PC-3 (cell line): ENCODE data around the gene FBXO15. TPM values are rescaled to one million over a fixed set of nuclear protein-coding genes. Genes with fewer than 3 reads are reported as not detected.

Experiments
- ATAC-seq: fragments of 200-7000 bp; cut with Tn5 transposase; 2 replicates; pipeline ENCODE4 v1.9.1; 2020; ENCODE audit warnings: mild to moderate bottlenecking, moderate library complexity
- BruUV-seq: library from RNA; stranded (reverse); fragments of 400-500 nt; replicated peaks from 2 replicates; lab custom pipeline; 2021; lab: Mats Ljungman, UMichigan
- CTCF ChIA-PET: fragments of 300-600 bp; sonication (Branson Sonifier 250); formaldehyde crosslinking; loops from one replicate; lab custom pipeline; 2022; ENCODE audit warnings: antibody characterized with exemption; lab: Charles Lee
- POLR2A ChIA-PET: fragments of 300-600 bp; sonication (Branson Sonifier 250); formaldehyde crosslinking; loops from one replicate; lab custom pipeline; 2022; ENCODE audit warnings: antibody characterized with exemption; ENCODE audit not compliant: unreplicated experiment; lab: Charles Lee
- DNase-seq: peaks from one replicate; pipeline ENCODE4 v3.0.0-alpha.2; 2015
- H2AFZ ChIP-seq: fragments of 300-600 bp; sonication (generic); 2 replicates; pipeline ENCODE4 v1.6.0; 2016; ENCODE audit warnings: antibody characterized with exemption, low read length
- H3F3A ChIP-seq: fragments of 300-600 bp; sonication (generic); one replicate; pipeline ENCODE4 v1.6.0; 2017; ENCODE audit warnings: antibody characterized with exemption, low read length, control low read depth, mild to moderate bottlenecking; ENCODE audit not compliant: unreplicated experiment
- H3K27ac ChIP-seq: fragments of 300-600 bp; sonication (generic); 2 replicates; pipeline ENCODE4 v1.5.1; 2016; ENCODE audit warnings: mild to moderate bottlenecking, low read length
- H3K27me3 ChIP-seq: fragments of 300-600 bp; sonication (generic); 2 replicates; pipeline ENCODE4 v1.6.1; 2016; ENCODE audit warnings: low read length, mixed read lengths
- H3K36me3 ChIP-seq: fragments of 300-600 bp; sonication (generic); 2 replicates; pipeline ENCODE4 v1.6.1; 2016; ENCODE audit warnings: low read depth, mixed run types, low read length, mixed read lengths
- H3K4me1 ChIP-seq: fragments of 300-600 bp; sonication (generic); 2 replicates; pipeline ENCODE4 v1.5.1; 2016; ENCODE audit warnings: low read length; ENCODE audit not compliant: insufficient read depth
- H3K4me2 ChIP-seq: fragments of 300-600 bp; sonication (generic); 2 replicates; pipeline ENCODE4 v1.6.0; 2016; ENCODE audit warnings: low read length
- H3K4me3 ChIP-seq: fragments of 300-600 bp; sonication (generic); 2 replicates; pipeline ENCODE4 v1.5.1; 2016; ENCODE audit warnings: mild to moderate bottlenecking, low read length, mixed read lengths
- H3K79me2 ChIP-seq: fragments of 300-600 bp; sonication (generic); 2 replicates; pipeline ENCODE4 v1.6.1; 2017; ENCODE audit warnings: low read length, mixed read lengths
- H3K9ac ChIP-seq: fragments of 300-600 bp; sonication (generic); 2 replicates; pipeline ENCODE4 v1.6.0; 2016; ENCODE audit warnings: mild to moderate bottlenecking, low read length
- H3K9me2 ChIP-seq: fragments of 300-600 bp; sonication (generic); replicated peaks from 2 replicates; pipeline ENCODE4 v1.6.1; 2016; ENCODE audit warnings: mixed run types, low read length, mixed read lengths
- H3K9me3 ChIP-seq: fragments of 300-600 bp; sonication (generic); 2 replicates; pipeline ENCODE4 v1.6.1; 2016; ENCODE audit warnings: low read length, mixed read lengths
- H4K20me1 ChIP-seq: fragments of 300-600 bp; sonication (generic); 2 replicates; pipeline ENCODE4 v1.6.1; 2016; ENCODE audit warnings: low read length, mixed read lengths
- EZH2 ChIP-seq: fragments of 300-600 bp; sonication (generic); IDR thresholded peaks from one replicate; pipeline ENCODE4 v1.6.1; 2017; ENCODE audit warnings: antibody characterized with exemption, mild to moderate bottlenecking, low read length; ENCODE audit not compliant: unreplicated experiment
- EZH2phosphoT487 ChIP-seq: fragments of 300-600 bp; sonication (generic); IDR thresholded peaks from 2 replicates; pipeline ENCODE4 v1.6.1; 2018; ENCODE audit warnings: mild to moderate bottlenecking, antibody characterized with exemption, low read length, borderline replicate concordance
- intact Hi-C: fragments of 100-400 bp; cut with micrococcal nuclease; formaldehyde crosslinking; loops from 2 replicates; pipeline ENCODE4 v1.9.0; 2023
- total RNA-seq: library from RNA; depleted of rRNA; stranded (reverse); fragments of >200 nt; gene quantifications from 2 replicates; pipeline ENCODE4 v1.2.3, GENCODE V29; 2014
- TF ChIP-seq, protein P1 (sequence below): fragments of 300-600 bp; sonication (generic); conservative IDR thresholded peaks from 2 replicates; pipeline ENCODE4 v1.5.1; 2017; ENCODE audit warnings: antibody characterized with exemption, low read depth, mild to moderate bottlenecking, low read length

Gene FBXO15
- total RNA-seq, 1 experiment from 2014 or later = 0.87 TPM

DNA sequence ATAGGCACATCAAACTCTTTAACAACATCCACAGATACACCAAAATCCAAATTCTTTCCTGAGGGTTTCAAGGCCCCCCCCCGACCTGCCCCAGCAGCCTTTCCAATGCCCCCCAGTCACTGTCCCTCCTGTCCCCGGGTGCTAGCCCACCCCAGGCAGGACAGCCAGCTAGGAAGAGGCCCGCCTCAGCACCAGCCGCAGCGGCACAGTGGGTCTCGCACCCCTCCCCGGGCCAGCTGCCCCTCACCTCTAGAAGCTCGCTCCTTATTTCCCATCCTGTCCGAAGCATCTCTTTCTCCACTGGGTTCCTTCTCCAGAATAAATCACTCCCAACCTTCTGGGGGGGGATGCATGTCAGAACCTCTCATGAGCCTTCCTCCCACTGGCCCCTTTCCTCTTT is 69.4 kb downstream of the FBXO15 start:
- intact Hi-C loops = no loop called here
- H3K27ac ChIP-seq = no peak overlapping the region
- no peaks in the 10 kb centered on the region for H3K36me3 ChIP-seq
- no peak overlapping the region for H2AFZ ChIP-seq
- ATAC-seq (no peak), DNase-seq (no peak)
- ChIA-PET CTCF (no interaction called here), POLR2A (no interaction called here)
- no peaks in the 10 kb centered on the region for H4K20me1 ChIP-seq
- no peaks in the 10 kb centered on the region for H3F3A ChIP-seq
- H3K9me3 ChIP-seq = no peaks in the 10 kb centered on the region
- H3K4me3 ChIP-seq = no peak overlapping the region
- TF ChIP-seq EZH2phosphoT487 (no peak), EZH2 (no peak)
- TF ChIP-seq, protein P1, sequence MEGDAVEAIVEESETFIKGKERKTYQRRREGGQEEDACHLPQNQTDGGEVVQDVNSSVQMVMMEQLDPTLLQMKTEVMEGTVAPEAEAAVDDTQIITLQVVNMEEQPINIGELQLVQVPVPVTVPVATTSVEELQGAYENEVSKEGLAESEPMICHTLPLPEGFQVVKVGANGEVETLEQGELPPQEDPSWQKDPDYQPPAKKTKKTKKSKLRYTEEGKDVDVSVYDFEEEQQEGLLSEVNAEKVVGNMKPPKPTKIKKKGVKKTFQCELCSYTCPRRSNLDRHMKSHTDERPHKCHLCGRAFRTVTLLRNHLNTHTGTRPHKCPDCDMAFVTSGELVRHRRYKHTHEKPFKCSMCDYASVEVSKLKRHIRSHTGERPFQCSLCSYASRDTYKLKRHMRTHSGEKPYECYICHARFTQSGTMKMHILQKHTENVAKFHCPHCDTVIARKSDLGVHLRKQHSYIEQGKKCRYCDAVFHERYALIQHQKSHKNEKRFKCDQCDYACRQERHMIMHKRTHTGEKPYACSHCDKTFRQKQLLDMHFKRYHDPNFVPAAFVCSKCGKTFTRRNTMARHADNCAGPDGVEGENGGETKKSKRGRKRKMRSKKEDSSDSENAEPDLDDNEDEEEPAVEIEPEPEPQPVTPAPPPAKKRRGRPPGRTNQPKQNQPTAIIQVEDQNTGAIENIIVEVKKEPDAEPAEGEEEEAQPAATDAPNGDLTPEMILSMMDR = no peak
- peaks cover 18% of the 10 kb centered on the region; the same call in 1 of the 2 replicates for H3K27me3 ChIP-seq
- no peak overlapping the region for H3K9ac ChIP-seq
- BruUV-seq = no TSS peak
- no peaks in the 10 kb centered on the region for H3K9me2 ChIP-seq
- no peak overlapping the region for H3K4me2 ChIP-seq
- H3K4me1 ChIP-seq = no peaks in the 10 kb centered on the region
- no peaks in the 10 kb centered on the region for H3K79me2 ChIP-seq

DNA sequence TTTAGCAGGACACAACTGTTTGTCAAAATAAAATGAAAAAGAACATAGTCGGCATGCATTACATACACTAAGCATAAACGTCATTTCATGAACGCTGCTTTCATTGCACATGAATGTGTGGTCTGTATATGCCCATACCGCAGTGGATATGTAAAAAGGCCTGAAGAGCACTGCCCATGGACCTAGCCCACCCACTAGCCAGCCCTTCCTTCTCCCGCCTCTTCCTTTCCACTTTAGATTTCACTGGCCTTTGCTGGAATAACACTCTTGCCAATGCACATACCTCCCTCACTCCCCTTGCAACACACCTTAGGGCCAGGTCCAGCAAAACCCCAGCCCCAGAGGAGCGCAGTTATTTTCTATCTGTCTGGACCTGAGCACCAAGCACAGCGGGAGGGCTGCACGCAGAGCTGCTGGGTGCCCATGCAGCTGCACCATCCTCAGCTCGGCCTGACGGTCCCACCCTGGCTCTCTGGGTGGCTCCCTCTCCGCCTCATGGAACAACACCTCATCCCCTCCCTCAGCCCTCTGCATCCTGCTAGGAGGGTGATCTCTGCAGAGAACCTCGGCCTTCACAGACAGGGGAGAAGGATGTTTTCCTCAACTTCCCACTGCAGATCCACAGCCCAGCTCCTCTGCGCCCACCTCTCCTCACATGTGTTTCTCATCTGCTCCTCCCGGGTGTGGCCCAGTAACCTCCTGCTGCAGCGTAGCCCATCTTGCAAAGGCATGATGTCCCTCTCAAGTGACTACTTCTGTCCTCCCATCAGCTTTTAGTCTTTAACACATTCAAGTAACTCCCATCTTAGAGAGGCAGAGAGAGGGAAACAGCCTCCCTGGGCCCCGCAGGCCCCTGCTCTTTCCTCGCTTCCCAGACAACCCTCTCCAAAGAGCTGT is 72.7 kb downstream of the FBXO15 start:
- CTCF ChIA-PET = no interaction called here
- no peak for ATAC-seq
- BruUV-seq = no TSS peak

More for the DNA sequence above, 72.7 kb downstream of the FBXO15 start:
- H3K4me3 ChIP-seq = no peak overlapping the region
- H3F3A ChIP-seq = no peaks in the 10 kb centered on the region
- H3K9ac ChIP-seq = no peak overlapping the region
- no peaks in the 10 kb centered on the region for H3K36me3 ChIP-seq
- no peak for DNase-seq
- POLR2A ChIA-PET = no interaction called here
- TF ChIP-seq EZH2 (no peak), EZH2phosphoT487 (no peak)
- TF ChIP-seq, protein P1 = no peak
- H3K9me3 ChIP-seq = no peaks in the 10 kb centered on the region
- H2AFZ ChIP-seq = no peak overlapping the region
- no peak overlapping the region for H3K4me2 ChIP-seq
- no peaks in the 10 kb centered on the region for H3K9me2 ChIP-seq
- no peaks in the 10 kb centered on the region for H4K20me1 ChIP-seq
- no peaks in the 10 kb centered on the region for H3K79me2 ChIP-seq
- no peak overlapping the region for H3K27ac ChIP-seq
- intact Hi-C loops = no loop called here
- no peaks in the 10 kb centered on the region for H3K4me1 ChIP-seq
- H3K27me3 ChIP-seq = peaks cover 43% of the 10 kb centered on the region
